A673 (cell line): ENCODE results near the gene COL28A1. TPM values are rescaled to one million over a fixed set of nuclear protein-coding genes. Genes with fewer than 3 reads are reported as not detected.

Experiments used
- Bru-seq: library from RNA; stranded (reverse); fragments of 400-500 nt; gene quantifications from one replicate; lab custom pipeline; 2021; lab: Mats Ljungman, UMichigan
- BruChase-seq, 2 experiments: library from RNA; stranded (reverse); fragments of 400-500 nt; gene quantifications; one replicate each; lab custom pipeline; 2021; lab: Mats Ljungman, UMichigan
- BruUV-seq: library from RNA; stranded (reverse); fragments of 400-500 nt; replicated peaks from 2 replicates; lab custom pipeline; 2021; lab: Mats Ljungman, UMichigan
- CTCF ChIA-PET: fragments of 300-600 bp; sonication (Branson Sonifier 250); formaldehyde crosslinking; loops from one replicate; lab custom pipeline; 2022; ENCODE audit warnings: antibody characterized with exemption; lab: Charles Lee
- POLR2A ChIA-PET: fragments of 300-600 bp; sonication (Branson Sonifier 250); formaldehyde crosslinking; loops from one replicate; lab custom pipeline; 2022; ENCODE audit warnings: antibody characterized with exemption; ENCODE audit not compliant: low non-redundant PET; lab: Charles Lee
- DNase-seq: peaks from one replicate; pipeline ENCODE4 v3.0.0-alpha.2; 2015; ENCODE audit warnings: low spot score
- H3K27ac ChIP-seq: fragments of 200-600 bp; sonication (generic); 2 replicates; pipeline ENCODE4 v1.5.1; 2016; ENCODE audit warnings: mixed run types, low read depth, mild to moderate bottlenecking, mixed read lengths, antibody characterized with exemption, low read length; ENCODE audit not compliant: poor library complexity, severe bottlenecking
- H3K27me3 ChIP-seq: fragments of 200-600 bp; sonication (generic); replicated peaks from 2 replicates; pipeline ENCODE4 v1.6.1; 2017; ENCODE audit warnings: mixed run types, low read depth, mild to moderate bottlenecking, mixed read lengths, antibody characterized with exemption, low read length; ENCODE audit not compliant: insufficient read depth, poor library complexity
- H3K36me3 ChIP-seq: fragments of 200-600 bp; sonication (generic); 2 replicates; pipeline ENCODE4 v1.6.1; 2016; ENCODE audit warnings: mixed run types, mild to moderate bottlenecking, mixed read lengths, antibody characterized with exemption, low read length; ENCODE audit not compliant: insufficient read depth, poor library complexity, severe bottlenecking
- H3K4me1 ChIP-seq: fragments of 200-600 bp; sonication (generic); 2 replicates; pipeline ENCODE4 v1.6.1; 2017; ENCODE audit warnings: mixed run types, mild to moderate bottlenecking, mixed read lengths, antibody characterized with exemption, low read length; ENCODE audit not compliant: insufficient read depth, poor library complexity, severe bottlenecking
- H3K4me3 ChIP-seq: fragments of 200-600 bp; sonication (generic); 2 replicates; pipeline ENCODE4 v1.5.1; 2016; ENCODE audit warnings: low read depth, mixed run types, mild to moderate bottlenecking, mixed read lengths, low read length; ENCODE audit not compliant: poor library complexity, severe bottlenecking
- H3K9me3 ChIP-seq: fragments of 200-600 bp; sonication (generic); 2 replicates; pipeline ENCODE4 v1.6.1; 2016; ENCODE audit warnings: mixed run types, low read depth, mild to moderate bottlenecking, mixed read lengths, antibody characterized with exemption, low read length; ENCODE audit not compliant: poor library complexity, severe bottlenecking
- CTCF ChIP-seq: fragments of 300-800, 200-600 bp; sonication (generic); conservative IDR thresholded peaks from 2 replicates; pipeline ENCODE4 v1.5.1; 2017; ENCODE audit warnings: low read depth, mild to moderate bottlenecking, antibody characterized with exemption, low read length, moderate library complexity, mixed read lengths
- EZH2 ChIP-seq: fragments of 200-600 bp; sonication (generic); IDR thresholded peaks from 2 replicates; pipeline ENCODE4 v1.6.1; 2017; ENCODE audit warnings: borderline replicate concordance, low read depth, mild to moderate bottlenecking, mixed read lengths, antibody characterized with exemption, low read length; ENCODE audit not compliant: poor library complexity, severe bottlenecking
- intact Hi-C: fragments of 100-400 bp; cut with micrococcal nuclease; formaldehyde crosslinking; loops from one replicate; pipeline ENCODE4 v1.10.0; 2022; ENCODE audit not compliant: unreplicated experiment
- long read RNA-seq: library from polyadenylated mRNA; stranded (forward); transcript quantifications from one replicate; pipeline ENCODE4 v2.0.0, GENCODE V29; 2022
- total RNA-seq: library from RNA; stranded (reverse); gene quantifications from 2 replicates; pipeline ENCODE4 v1.2.3, GENCODE V29; 2021

Gene COL28A1
- total RNA-seq (0.22 and 0.34 TPM in 2 replicates), Bru-seq, nascent RNA (percentile 19 among the genes with signal in this experiment), BruChase-seq, experiment 1, labeled RNA remaining after a 2-hour chase (percentile 21 among the genes with signal in this experiment), BruChase-seq, experiment 2, labeled RNA remaining after a 6-hour chase (percentile 15 among the genes with signal in this experiment)
- long read RNA-seq = 0 reads

- ChIA-PET CTCF (no interaction called here), POLR2A (no interaction called here)
- no peak within 1 kb of the TSS for H3K27ac ChIP-seq
- H3K4me3 ChIP-seq = no peak within 1 kb of the TSS
- H3K27me3 ChIP-seq = no peaks in the 10 kb centered on the region
- no peaks in the 10 kb centered on the region for H3K9me3 ChIP-seq
- TF ChIP-seq CTCF (no peak), EZH2 (no peak)
- intact Hi-C loops = no loop called here
- no TSS peak for BruUV-seq
- H3K4me1 ChIP-seq = no peaks in the 10 kb centered on the region
- H3K36me3 ChIP-seq = no peaks in the 10 kb centered on the region
- DNase-seq = no peak
Observed at GRCh38 chr7:7535691-7536090, at the start of gene COL28A1. Gene COL28A1 (minus strand): TSS chr7:7535873. CDS start chr7:7532875, 2,998 bp downstream.

GRCh38 chr7:7584653-7585052 is 49.0 kb upstream of the COL28A1 start:
- CTCF ChIA-PET = no interaction called here
- BruUV-seq = no TSS peak

GRCh38 chr7:7583731-7584130 is 48.1 kb upstream of the COL28A1 start:
- H3K27ac ChIP-seq = no peak overlapping the region
- TF ChIP-seq EZH2 = no peak
- no peak for TF ChIP-seq CTCF

More at GRCh38 chr7:7584653-7585052, 49.0 kb upstream of the COL28A1 start:
- Histone ChIP-seq H3K27me3 (no peaks in the 10 kb centered on the region), H3K4me1 (peaks cover 2% of the 10 kb centered on the region), H3K4me3 (no peak overlapping the region), H3K27ac (no peak overlapping the region), H3K9me3 (no peaks in the 10 kb centered on the region), H3K36me3 (no peaks in the 10 kb centered on the region)
- DNase-seq = no peak
- intact Hi-C loops = no loop called here
- POLR2A ChIA-PET = no interaction called here
- TF ChIP-seq EZH2 = no peak
- TF ChIP-seq CTCF = no peak

More at GRCh38 chr7:7583731-7584130, 48.1 kb upstream of the COL28A1 start:
- ChIA-PET POLR2A (no interaction called here), CTCF (no interaction called here)
- Histone ChIP-seq H3K4me1 (peaks cover 2% of the 10 kb centered on the region), H3K36me3 (no peaks in the 10 kb centered on the region), H3K4me3 (no peak overlapping the region), H3K9me3 (no peaks in the 10 kb centered on the region), H3K27me3 (no peaks in the 10 kb centered on the region)
- intact Hi-C loops = no loop called here
- no peak for DNase-seq
- no TSS peak for BruUV-seq
